ENCODE results near the gene EEF1AKMT4.

The EEF1AKMT4 gene

GRCh38 chr3:184305577-184305976, 56.1 kb downstream of the EEF1AKMT4 start:
- no peak for DNase-seq

- no peak for DNase-seq
These were observed 57.0 kb downstream of the EEF1AKMT4 start for GRCh38 chr3:184306341-184306972.

GRCh38 chr3:184307915-184308314, 58.4 kb downstream of the EEF1AKMT4 start:
- DNase-seq: no peak

Data from stimulated activated CD4-positive, alpha-beta T cell treated with anti-CD3 and anti-CD28 coated beads, Interleukin-15, amount 100 ng/mL, for 24 hours (primary cell).